Measurements from ENCODE around the gene SEMA3F.

The SEMA3F gene

GRCh38 chr3:50218448-50218847 lies 63.3 kb downstream of the SEMA3F start:
- in situ Hi-C loops (cut with MboI; ENCODE audit: low sequenced_read_pairs, unreplicated experiment), result no loop called here
- no peak for TF ChIP-seq CTCF (IDR thresholded peaks at IDR 0.05; ENCODE audit: borderline replicate concordance, control extremely low read depth, extremely low read depth, insufficient read depth, missing control alignments)
- no peak for DNase-seq (ENCODE audit: low spot score)

GRCh38 chr3:50219285-50219684 lies 64.2 kb downstream of the SEMA3F start:
- no peak for TF ChIP-seq CTCF (IDR thresholded peaks at IDR 0.05; ENCODE audit: borderline replicate concordance, control extremely low read depth, extremely low read depth, insufficient read depth, missing control alignments)
- in situ Hi-C loops (cut with MboI; ENCODE audit: low sequenced_read_pairs, unreplicated experiment), result no loop called here
- DNase-seq (ENCODE audit: low spot score), result no peak

- no peak for DNase-seq (ENCODE audit: low spot score)
- in situ Hi-C loops (cut with MboI; ENCODE audit: low sequenced_read_pairs, unreplicated experiment), result no loop called here
Observed at GRCh38 chr3:50220109-50220508, 65.0 kb downstream of the SEMA3F start.

GRCh38 chr3:50221051-50221410 lies 65.9 kb downstream of the SEMA3F start:
- no peak for TF ChIP-seq CTCF (IDR thresholded peaks at IDR 0.05; ENCODE audit: borderline replicate concordance, control extremely low read depth, extremely low read depth, insufficient read depth, missing control alignments)
- in situ Hi-C loops (cut with MboI; ENCODE audit: low sequenced_read_pairs, unreplicated experiment), result no loop called here
- DNase-seq (ENCODE audit: low spot score), result no peak

More at GRCh38 chr3:50220109-50220508, 65.0 kb downstream of the SEMA3F start:
- no peak for TF ChIP-seq CTCF (IDR thresholded peaks at IDR 0.05; ENCODE audit: borderline replicate concordance, control extremely low read depth, extremely low read depth, insufficient read depth, missing control alignments)

GRCh38 chr3:50221411-50222168 lies 66.5 kb downstream of the SEMA3F start:
- DNase-seq (ENCODE audit: low spot score), result no peak

GRCh38 chr3:50222169-50222528 lies 67.0 kb downstream of the SEMA3F start:
- no peak for TF ChIP-seq CTCF (IDR thresholded peaks at IDR 0.05; ENCODE audit: borderline replicate concordance, control extremely low read depth, extremely low read depth, insufficient read depth, missing control alignments)
- DNase-seq (ENCODE audit: low spot score), result no peak
- in situ Hi-C loops (cut with MboI; ENCODE audit: low sequenced_read_pairs, unreplicated experiment), result no loop called here

More at GRCh38 chr3:50221411-50222168, 66.5 kb downstream of the SEMA3F start:
- TF ChIP-seq CTCF (IDR thresholded peaks at IDR 0.05; ENCODE audit: borderline replicate concordance, control extremely low read depth, extremely low read depth, insufficient read depth, missing control alignments), result no peak
- in situ Hi-C loops (cut with MboI; ENCODE audit: low sequenced_read_pairs, unreplicated experiment), result no loop called here

Data from GM13976 (cell line).